MM.1S (cell line): Measurements from ENCODE around the gene SOX18.

Experiments used
- EZH2 ChIP-seq: fragments of 300-600 bp; sonication (generic); optimal IDR thresholded peaks from 2 replicates; pipeline ENCODE3; 2017; ENCODE audit warnings: low read depth, mild to moderate bottlenecking, antibody characterized with exemption, low read length, mixed read lengths
- TF ChIP-seq, protein P1 (sequence below): fragments of 300-600 bp; sonication (generic); IDR thresholded peaks from 2 replicates; pipeline ENCODE4 v1.5.1; 2016; ENCODE audit warnings: antibody characterized with exemption, low read length, mixed read lengths

DNA sequence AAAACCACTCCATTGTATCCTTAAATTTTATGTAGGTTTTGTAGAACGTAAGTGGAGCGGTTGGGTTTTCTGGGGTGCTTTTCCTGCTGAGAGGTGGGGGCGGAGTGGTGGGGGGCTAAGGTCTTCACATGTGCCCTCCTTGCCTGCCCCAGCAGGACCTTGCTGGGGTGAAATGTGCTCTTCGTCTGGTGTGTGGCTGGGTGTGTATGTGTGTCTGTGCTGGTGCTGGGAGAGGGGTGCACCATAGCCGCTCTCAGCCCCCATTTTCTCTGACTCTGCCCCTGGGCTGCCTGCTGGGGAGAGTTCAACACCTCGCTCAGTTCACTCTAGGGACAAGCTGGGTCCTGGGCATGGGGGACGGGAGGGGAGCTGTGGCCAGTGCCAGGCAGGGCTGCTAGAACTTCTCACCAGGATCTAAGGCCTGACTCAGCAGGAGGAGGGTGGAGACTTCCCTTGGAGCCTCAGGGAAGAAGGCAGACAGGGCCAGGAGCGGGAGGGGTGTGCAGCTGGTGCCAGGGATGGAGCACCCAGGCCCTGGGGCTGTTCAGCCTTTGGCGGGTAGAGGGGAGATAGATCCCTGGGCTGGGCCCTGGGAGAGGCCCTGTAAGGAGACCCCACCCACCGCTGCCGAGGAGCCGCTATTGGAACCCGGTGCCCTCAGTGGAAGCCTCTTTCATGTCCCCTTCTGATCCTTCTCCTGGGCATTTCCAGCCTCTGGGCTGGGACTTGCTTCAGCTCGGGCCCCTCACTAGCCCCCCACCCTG, 4.8 kb downstream of the SOX18 start:
- TF ChIP-seq, protein P1, sequence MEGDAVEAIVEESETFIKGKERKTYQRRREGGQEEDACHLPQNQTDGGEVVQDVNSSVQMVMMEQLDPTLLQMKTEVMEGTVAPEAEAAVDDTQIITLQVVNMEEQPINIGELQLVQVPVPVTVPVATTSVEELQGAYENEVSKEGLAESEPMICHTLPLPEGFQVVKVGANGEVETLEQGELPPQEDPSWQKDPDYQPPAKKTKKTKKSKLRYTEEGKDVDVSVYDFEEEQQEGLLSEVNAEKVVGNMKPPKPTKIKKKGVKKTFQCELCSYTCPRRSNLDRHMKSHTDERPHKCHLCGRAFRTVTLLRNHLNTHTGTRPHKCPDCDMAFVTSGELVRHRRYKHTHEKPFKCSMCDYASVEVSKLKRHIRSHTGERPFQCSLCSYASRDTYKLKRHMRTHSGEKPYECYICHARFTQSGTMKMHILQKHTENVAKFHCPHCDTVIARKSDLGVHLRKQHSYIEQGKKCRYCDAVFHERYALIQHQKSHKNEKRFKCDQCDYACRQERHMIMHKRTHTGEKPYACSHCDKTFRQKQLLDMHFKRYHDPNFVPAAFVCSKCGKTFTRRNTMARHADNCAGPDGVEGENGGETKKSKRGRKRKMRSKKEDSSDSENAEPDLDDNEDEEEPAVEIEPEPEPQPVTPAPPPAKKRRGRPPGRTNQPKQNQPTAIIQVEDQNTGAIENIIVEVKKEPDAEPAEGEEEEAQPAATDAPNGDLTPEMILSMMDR: no peak
- no peak for TF ChIP-seq EZH2
